A549 (cell line): ENCODE measurements around the gene SPACA7. TPM values are rescaled to one million over a fixed set of nuclear protein-coding genes. Genes with fewer than 3 reads are reported as not detected.

Experiments used
- ATAC-seq, 2 experiments: fragments of 200-7000 bp in 1 of 2; fragments of >200 bp in 1 of 2; cut with Nextera tagmentation in 1 of 2; cut with Tn5 transposase in 1 of 2; 3 replicates each; pipeline versions ENCODE4 v1.8.0 to v1.9.1; 2018 to 2020; ENCODE audit warnings: mild to moderate bottlenecking in 1 of 2, moderate library complexity in 1 of 2
- CTCF ChIA-PET: fragments of 300-600 bp; sonication (Branson Sonifier 250); formaldehyde crosslinking; extraction: SDS; loops from one replicate; lab custom pipeline; 2021; ENCODE audit warnings: antibody characterized with exemption, inconsistent platforms; lab: Yijun Ruan, JAX
- POLR2A ChIA-PET: fragments of 350-600 bp; formaldehyde crosslinking; extraction: SDS; loops from one replicate; lab custom pipeline; 2021; ENCODE audit warnings: antibody characterized with exemption, inconsistent platforms; lab: Yijun Ruan, JAX
- DNase-seq, 2 experiments: peaks; one replicate each; pipeline versions ENCODE4 v3.0.0 to v3.0.0-alpha.2; 2011 to 2016; ENCODE audit warnings: low read depth in 1 of 2, low spot score in 1 of 2
- FAIRE-seq: peaks from 2 replicates; lab custom pipeline; 2011; peaks lifted over from hg19 to GRCh38; lab: Jason Lieb, UNC
- H3K27ac ChIP-seq, 2 experiments: fragments of >200 bp; sonication (Bioruptor Twin); formaldehyde crosslinking; 3 replicates each; pipeline ENCODE4 v1.5.1; 2016 to 2017
- H3K4me1 ChIP-seq: fragments of >200 bp; sonication (Bioruptor Twin); formaldehyde crosslinking; 3 replicates; pipeline ENCODE4 v1.6.1; 2016
- H3K4me2 ChIP-seq: fragments of >200 bp; sonication (Bioruptor Twin); formaldehyde crosslinking; 3 replicates; pipeline ENCODE4 v1.6.1; 2016
- H3K4me3 ChIP-seq: fragments of >200 bp; sonication (Bioruptor Twin); formaldehyde crosslinking; 3 replicates; pipeline ENCODE4 v1.5.1; 2016
- H3K9me3 ChIP-seq: fragments of >200 bp; sonication (Bioruptor Twin); formaldehyde crosslinking; 3 replicates; pipeline ENCODE4 v1.6.1; 2016
- CBX8 ChIP-seq: fragments of 200-600 bp; sonication (generic); IDR thresholded peaks from 2 replicates; pipeline ENCODE4 v1.6.1; 2016
- EHF ChIP-seq: fragments of 250-450 bp; sonication (Bioruptor Pico); IDR thresholded peaks from 2 replicates; pipeline ENCODE4 v1.5.0; 2020; ENCODE audit warnings: mild to moderate bottlenecking
- ESRRA ChIP-seq: fragments of 150-350 bp; IDR thresholded peaks from 2 replicates; pipeline ENCODE4 v1.6.1; 2014; ENCODE audit warnings: mild to moderate bottlenecking, low read length, borderline replicate concordance
- FOXS1 ChIP-seq: fragments of 250-450 bp; sonication (Bioruptor Pico); IDR thresholded peaks from 2 replicates; pipeline ENCODE4 v1.5.0; 2020; ENCODE audit warnings: mild to moderate bottlenecking, moderate library complexity
- HDAC2 ChIP-seq: fragments of 200-600 bp; sonication (generic); IDR thresholded peaks from 2 replicates; pipeline ENCODE4 v1.6.1; 2016
- HOXA7 ChIP-seq: fragments of 250-450 bp; sonication (Bioruptor Pico); IDR thresholded peaks from 2 replicates; pipeline ENCODE4 v1.5.0; 2020; ENCODE audit warnings: mild to moderate bottlenecking, moderate library complexity
- HOXB13 ChIP-seq: fragments of 250-450 bp; sonication (Bioruptor Pico); IDR thresholded peaks from 2 replicates; pipeline ENCODE4 v1.5.0; 2020; ENCODE audit warnings: low read depth, mild to moderate bottlenecking, moderate library complexity
- MAFK ChIP-seq: fragments of 450-650 bp; IDR thresholded peaks from 2 replicates; pipeline ENCODE4 v1.6.1; 2014; ENCODE audit not compliant: partially characterized antibody
- MAZ ChIP-seq: fragments of 150-350 bp; IDR thresholded peaks from 2 replicates; pipeline ENCODE4 v1.6.1; 2014; ENCODE audit warnings: antibody characterized with exemption, low read depth, low read length, borderline replicate concordance
- NFE2L2 ChIP-seq: fragments of 150-350 bp; conservative IDR thresholded peaks from 2 replicates; pipeline ENCODE4 v1.6.1; 2014; ENCODE audit warnings: low read length
- NPAS2 ChIP-seq: fragments of 250-450 bp; sonication (Bioruptor Pico); IDR thresholded peaks from 2 replicates; pipeline ENCODE4 v1.8.0; 2022; ENCODE audit warnings: mild to moderate bottlenecking, moderate library complexity, borderline replicate concordance
- NR3C1 ChIP-seq: fragments of >200 bp; sonication (Bioruptor Twin); formaldehyde crosslinking; IDR thresholded peaks from 3 replicates; pipeline ENCODE4 v1.6.1; 2017
- POLR2A ChIP-seq: IDR thresholded peaks from 2 replicates; pipeline ENCODE4 v1.6.1; 2012; ENCODE audit warnings: mild to moderate bottlenecking, low read length
- POLR2AphosphoS2 ChIP-seq: conservative IDR thresholded peaks from 2 replicates; pipeline ENCODE4 v1.6.1; 2012; ENCODE audit warnings: low read length, improper control_type of control experiment, inconsistent platforms
- RAD21 ChIP-seq, 2 experiments: fragments of >200 bp in 1 of 2; sonication (Bioruptor Twin) in 1 of 2; formaldehyde crosslinking in 1 of 2; IDR thresholded peaks in 1 of 2; conservative IDR thresholded peaks in 1 of 2; 2 replicates in 1 of 2; 3 replicates in 1 of 2; pipeline ENCODE4 v1.6.1; 2012 to 2018; ENCODE audit warnings: inconsistent platforms in 1 of 2
- RFX5 ChIP-seq: fragments of 450-650 bp; IDR thresholded peaks from 2 replicates; pipeline ENCODE4 v1.7.1; 2014; ENCODE audit warnings: antibody characterized with exemption, mild to moderate bottlenecking, moderate library complexity
- RNF2 ChIP-seq: fragments of 200-600 bp; sonication (generic); IDR thresholded peaks from 2 replicates; pipeline ENCODE4 v1.6.1; 2016; ENCODE audit warnings: low read depth, mild to moderate bottlenecking, antibody characterized with exemption, moderate library complexity, borderline replicate concordance
- SMC3 ChIP-seq: fragments of >200 bp; sonication (Bioruptor Twin); formaldehyde crosslinking; IDR thresholded peaks from 3 replicates; pipeline ENCODE4 v1.6.1; 2018; ENCODE audit warnings: inconsistent platforms
- TFCP2L1 ChIP-seq: fragments of 250-450 bp; sonication (Bioruptor Pico); IDR thresholded peaks from 2 replicates; pipeline ENCODE4 v1.5.0; 2021; ENCODE audit warnings: mild to moderate bottlenecking
- ZFP36 ChIP-seq: fragments of 450-650 bp; IDR thresholded peaks from 2 replicates; pipeline ENCODE4 v1.6.1; 2014; ENCODE audit warnings: borderline replicate concordance; ENCODE audit not compliant: partially characterized antibody
- ZNF302 ChIP-seq: fragments of 250-450 bp; sonication (Bioruptor Pico); IDR thresholded peaks from 2 replicates; pipeline ENCODE4 v1.9.0; 2021; ENCODE audit warnings: inconsistent platforms, mild to moderate bottlenecking, moderate library complexity
- ZSCAN20 ChIP-seq: fragments of 250-450 bp; sonication (Bioruptor Pico); IDR thresholded peaks from 2 replicates; pipeline ENCODE4 v1.8.0; 2022; ENCODE audit warnings: mild to moderate bottlenecking, moderate library complexity
- WGBS: methylation state at CpG from one replicate; pipeline ENCODE4 v1.1.6; 2017; ENCODE audit errors: missing lambda C conversion rate; 5-methylcytosine and 5-hydroxymethylcytosine counted together
- polyA plus RNA-seq, 4 experiments: library from polyadenylated mRNA; depleted of rRNA in 3 of 4; stranded (reverse); fragments of >200 nt; fragmentation: RNase III in 1 of 4; extraction: RNeasy Plus Mini Kit Qiagen cat#74134 plus additional on column Dnase treatment in 1 of 4; gene quantifications; 2 replicates in 3 of 4; 3 replicates in 1 of 4; pipeline ENCODE4 v1.2.3, GENCODE V29; 2011 to 2017
- TF ChIP-seq, protein P1 (sequence below): fragments of >200 bp; sonication (Bioruptor Twin); formaldehyde crosslinking; IDR thresholded peaks from 3 replicates; pipeline ENCODE4 v1.5.1; 2016
- TF ChIP-seq, protein P2 (sequence below): fragments of >200 bp; sonication (Bioruptor Twin); formaldehyde crosslinking; IDR thresholded peaks from 2 replicates; pipeline ENCODE4 v1.6.1; 2016
- TF ChIP-seq, protein P3 (sequence below): IDR thresholded peaks from 2 replicates; pipeline ENCODE4 v1.6.1; 2012; ENCODE audit warnings: low read depth, borderline replicate concordance
- TF ChIP-seq, protein P4 (sequence below): fragments of 250-450 bp; sonication (Bioruptor Pico); IDR thresholded peaks from 2 replicates; pipeline ENCODE4 v1.5.0; 2021; ENCODE audit warnings: mild to moderate bottlenecking, moderate library complexity, borderline replicate concordance
- TF ChIP-seq, protein P5 (sequence below): fragments of 450-650 bp; IDR thresholded peaks from 2 replicates; pipeline ENCODE4 v1.6.1; 2014; ENCODE audit warnings: antibody characterized with exemption

Gene SPACA7
- polyA plus RNA-seq, 2 of the 4 experiments (the other 2 are of a cell fraction) = not detected

DNA sequence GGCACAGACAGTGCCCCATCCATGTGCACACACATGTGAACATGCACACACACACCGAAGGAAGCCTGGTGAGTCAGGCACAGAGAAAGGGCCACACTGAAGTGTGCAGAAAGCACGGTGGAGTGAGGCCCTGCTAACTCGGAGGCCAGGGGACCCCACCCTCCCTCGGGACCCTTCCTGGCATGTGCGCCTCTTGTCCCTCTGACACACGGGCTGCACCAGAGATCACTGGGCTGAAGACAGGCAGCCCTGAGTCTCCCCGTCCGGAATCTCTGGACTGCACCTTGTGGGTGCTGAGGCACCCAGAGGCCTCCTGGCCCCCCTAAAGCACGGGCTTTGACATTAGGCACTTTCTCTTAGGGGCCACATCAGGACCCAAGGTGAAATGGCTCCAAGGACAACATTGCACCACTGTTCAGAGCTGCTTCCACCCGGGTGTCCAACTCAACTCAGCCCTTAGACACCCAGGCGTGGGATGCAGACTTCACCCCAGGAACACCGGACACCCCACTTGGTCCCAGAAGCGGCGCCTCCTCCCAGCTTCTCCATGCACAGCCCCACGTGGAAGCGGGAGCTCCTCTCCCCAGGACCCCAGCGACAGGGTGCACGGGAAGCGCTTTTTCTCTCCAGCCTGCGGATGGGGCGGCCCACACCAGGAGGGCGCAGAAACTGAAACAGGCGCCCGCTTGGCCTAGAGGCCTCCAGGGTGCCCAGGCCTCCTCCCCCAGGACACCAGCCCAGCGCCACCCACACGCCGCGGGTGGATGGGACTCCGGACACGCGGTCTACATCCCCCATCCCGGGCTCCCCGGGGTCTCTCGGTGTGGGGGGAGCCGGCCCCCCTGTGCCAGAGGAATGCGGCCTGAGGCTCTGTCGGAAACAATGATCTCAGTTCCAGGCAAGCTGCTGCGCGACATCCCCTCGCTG, 90.2 kb downstream of the SPACA7 start (continued):
- TF ChIP-seq HOXA7 (CRISPR knock-in tag) = no peak

DNA sequence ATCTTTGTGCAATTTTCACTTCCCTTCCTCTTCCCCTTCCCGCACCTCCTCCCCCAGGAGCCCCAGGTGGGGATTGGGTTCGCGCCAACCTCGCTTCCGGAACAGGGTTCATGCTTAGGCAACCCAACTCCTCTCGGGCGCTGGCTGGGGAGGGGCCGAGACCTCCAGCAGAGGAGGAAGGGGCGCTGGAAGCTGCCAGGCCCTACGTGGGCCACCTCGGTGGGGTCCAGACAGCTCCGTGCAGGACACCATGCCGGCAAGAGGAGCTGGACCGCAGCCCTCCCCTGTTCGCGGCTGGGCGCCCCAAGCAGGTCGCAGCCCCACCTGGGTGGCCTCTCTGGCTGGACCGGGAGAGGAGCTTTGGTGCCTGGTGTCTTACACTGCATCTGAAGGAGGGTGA, 91.1 kb downstream of the SPACA7 start:
- CTCF ChIA-PET = no interaction called here
- 83% methylated on average over 13 of the region's 19 CpGs for WGBS
- no peak for ATAC-seq

DNA sequence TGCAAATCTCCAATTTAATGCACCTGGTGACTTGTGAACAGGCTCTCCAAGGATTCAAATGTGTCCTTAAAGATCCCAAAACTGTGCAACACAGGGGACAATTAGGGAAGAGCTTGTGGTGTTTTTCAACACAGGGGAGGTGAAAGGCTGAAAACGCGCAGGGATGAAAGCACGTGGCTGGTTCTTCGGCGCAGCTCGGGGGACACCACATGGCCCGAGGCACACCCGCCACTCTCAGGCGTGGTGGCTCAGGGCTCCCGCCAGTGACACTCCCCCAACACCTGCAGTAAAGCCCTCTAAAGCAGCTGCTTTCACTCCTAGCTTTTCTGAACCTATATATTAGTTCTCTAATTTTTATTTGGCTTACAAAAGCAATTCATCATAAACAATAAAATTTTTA, 91.9 kb downstream of the SPACA7 start:
- DNase-seq (no peak), ATAC-seq (no peak), FAIRE-seq (no peak)
- 64% methylated on average over 10 of the region's 10 CpGs for WGBS
- Histone ChIP-seq H3K4me2 (no peak overlapping the region), H3K4me1 (no peaks in the 10 kb centered on the region), H3K9me3 (no peaks in the 10 kb centered on the region), H3K4me3 (no peak overlapping the region), H3K27ac (no peak overlapping the region)
- TF ChIP-seq RFX5 (no peak), RAD21 (conservative IDR thresholded peaks at IDR 0.05 in 1 of 2, IDR thresholded peaks at IDR 0.05 in 1 of 2) (no peak), MAFK (no peak), ZFP36 (no peak), RNF2 (no peak), NR3C1 (no peak), SMC3 (no peak), ESRRA (no peak), TFCP2L1 (CRISPR knock-in tag) (no peak), HOXB13 (CRISPR knock-in tag) (no peak), MAZ (no peak), FOXS1 (no peak), NFE2L2 (no peak)
- TF ChIP-seq, protein P1, sequence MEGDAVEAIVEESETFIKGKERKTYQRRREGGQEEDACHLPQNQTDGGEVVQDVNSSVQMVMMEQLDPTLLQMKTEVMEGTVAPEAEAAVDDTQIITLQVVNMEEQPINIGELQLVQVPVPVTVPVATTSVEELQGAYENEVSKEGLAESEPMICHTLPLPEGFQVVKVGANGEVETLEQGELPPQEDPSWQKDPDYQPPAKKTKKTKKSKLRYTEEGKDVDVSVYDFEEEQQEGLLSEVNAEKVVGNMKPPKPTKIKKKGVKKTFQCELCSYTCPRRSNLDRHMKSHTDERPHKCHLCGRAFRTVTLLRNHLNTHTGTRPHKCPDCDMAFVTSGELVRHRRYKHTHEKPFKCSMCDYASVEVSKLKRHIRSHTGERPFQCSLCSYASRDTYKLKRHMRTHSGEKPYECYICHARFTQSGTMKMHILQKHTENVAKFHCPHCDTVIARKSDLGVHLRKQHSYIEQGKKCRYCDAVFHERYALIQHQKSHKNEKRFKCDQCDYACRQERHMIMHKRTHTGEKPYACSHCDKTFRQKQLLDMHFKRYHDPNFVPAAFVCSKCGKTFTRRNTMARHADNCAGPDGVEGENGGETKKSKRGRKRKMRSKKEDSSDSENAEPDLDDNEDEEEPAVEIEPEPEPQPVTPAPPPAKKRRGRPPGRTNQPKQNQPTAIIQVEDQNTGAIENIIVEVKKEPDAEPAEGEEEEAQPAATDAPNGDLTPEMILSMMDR = no peak
- CTCF ChIA-PET = interaction anchor here (1.2 kb wide), 1 partner anchor 24 kb away, joined by 3 read pairs; no protein-coding TSS in a partner anchor
- POLR2A ChIA-PET = no interaction called here

More for the DNA sequence above, 91.1 kb downstream of the SPACA7 start:
- TF ChIP-seq MAFK = no peak
- TF ChIP-seq POLR2A = no peak
- no peak for TF ChIP-seq ZSCAN20 (CRISPR knock-in tag)
- TF ChIP-seq EHF = no peak
- no peak for TF ChIP-seq CBX8
- TF ChIP-seq, protein P2, sequence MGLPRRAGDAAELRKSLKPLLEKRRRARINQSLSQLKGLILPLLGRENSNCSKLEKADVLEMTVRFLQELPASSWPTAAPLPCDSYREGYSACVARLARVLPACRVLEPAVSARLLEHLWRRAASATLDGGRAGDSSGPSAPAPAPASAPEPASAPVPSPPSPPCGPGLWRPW = no peak
- no peak for TF ChIP-seq FOXS1
- no peak for TF ChIP-seq HDAC2
- TF ChIP-seq, protein P3, sequence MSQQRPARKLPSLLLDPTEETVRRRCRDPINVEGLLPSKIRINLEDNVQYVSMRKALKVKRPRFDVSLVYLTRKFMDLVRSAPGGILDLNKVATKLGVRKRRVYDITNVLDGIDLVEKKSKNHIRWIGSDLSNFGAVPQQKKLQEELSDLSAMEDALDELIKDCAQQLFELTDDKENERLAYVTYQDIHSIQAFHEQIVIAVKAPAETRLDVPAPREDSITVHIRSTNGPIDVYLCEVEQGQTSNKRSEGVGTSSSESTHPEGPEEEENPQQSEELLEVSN = no peak
- TF ChIP-seq ZNF302 (CRISPR knock-in tag) = no peak
- TF ChIP-seq, protein P4, sequence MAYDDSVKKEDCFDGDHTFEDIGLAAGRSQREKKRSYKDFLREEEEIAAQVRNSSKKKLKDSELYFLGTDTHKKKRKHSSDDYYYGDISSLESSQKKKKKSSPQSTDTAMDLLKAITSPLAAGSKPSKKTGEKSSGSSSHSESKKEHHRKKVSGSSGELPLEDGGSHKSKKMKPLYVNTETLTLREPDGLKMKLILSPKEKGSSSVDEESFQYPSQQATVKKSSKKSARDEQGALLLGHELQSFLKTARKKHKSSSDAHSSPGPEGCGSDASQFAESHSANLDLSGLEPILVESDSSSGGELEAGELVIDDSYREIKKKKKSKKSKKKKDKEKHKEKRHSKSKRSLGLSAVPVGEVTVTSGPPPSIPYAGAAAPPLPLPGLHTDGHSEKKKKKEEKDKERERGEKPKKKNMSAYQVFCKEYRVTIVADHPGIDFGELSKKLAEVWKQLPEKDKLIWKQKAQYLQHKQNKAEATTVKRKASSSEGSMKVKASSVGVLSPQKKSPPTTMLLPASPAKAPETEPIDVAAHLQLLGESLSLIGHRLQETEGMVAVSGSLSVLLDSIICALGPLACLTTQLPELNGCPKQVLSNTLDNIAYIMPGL = no peak
- no peak for TF ChIP-seq NPAS2 (CRISPR knock-in tag)
- TF ChIP-seq POLR2AphosphoS2 = no peak
- TF ChIP-seq, protein P5, sequence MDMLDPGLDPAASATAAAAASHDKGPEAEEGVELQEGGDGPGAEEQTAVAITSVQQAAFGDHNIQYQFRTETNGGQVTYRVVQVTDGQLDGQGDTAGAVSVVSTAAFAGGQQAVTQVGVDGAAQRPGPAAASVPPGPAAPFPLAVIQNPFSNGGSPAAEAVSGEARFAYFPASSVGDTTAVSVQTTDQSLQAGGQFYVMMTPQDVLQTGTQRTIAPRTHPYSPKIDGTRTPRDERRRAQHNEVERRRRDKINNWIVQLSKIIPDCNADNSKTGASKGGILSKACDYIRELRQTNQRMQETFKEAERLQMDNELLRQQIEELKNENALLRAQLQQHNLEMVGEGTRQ = no peak
- TF ChIP-seq, all 56 proteins: peak for 0
- POLR2A ChIA-PET = no interaction called here
- no peak overlapping the region for H3K27ac ChIP-seq
- H3K4me2 ChIP-seq = no peak overlapping the region
- no peaks in the 10 kb centered on the region for H3K9me3 ChIP-seq
- DNase-seq (no peak), FAIRE-seq (no peak)
- H3K4me3 ChIP-seq = no peak overlapping the region
- no peaks in the 10 kb centered on the region for H3K4me1 ChIP-seq
